ENCODE measurements around the gene ERBIN.

ERBIN gene

GRCh38 chr5:65925044-65925600 is 1.3 kb upstream of the ERBIN start:
- no peaks in the 10 kb centered on the region for H4K20me1 ChIP-seq (ENCODE audit: insufficient read depth, low read length)
- H2AFZ ChIP-seq (ENCODE audit: low read length), result peak overlapping the region; percentile 81; the same call in 1 of the 2 replicates
- H3K4me2 ChIP-seq (ENCODE audit: low read length), result peak overlapping the region; percentile 97
- peak overlapping the region; percentile 74 for H3K4me3 ChIP-seq (ENCODE audit: low read depth, low read length, poor library complexity, severe bottlenecking)
- peak overlapping the region; percentile 94 for H3K27ac ChIP-seq (ENCODE audit: low read depth, low read length, poor library complexity, severe bottlenecking)
- peaks cover 11% of the 10 kb centered on the region; the same call in 1 of the 2 replicates for H3K36me3 ChIP-seq (ENCODE audit: insufficient read depth, low read length)
- TF ChIP-seq CTCF (IDR thresholded peaks at IDR 0.05; ENCODE audit: low read length) (no peak), EZH2 (IDR thresholded peaks at IDR 0.05; ENCODE audit: borderline replicate concordance, low read length) (no peak)
- H3K9me2 ChIP-seq (ENCODE audit: low read depth, low read length), result no peaks in the 10 kb centered on the region
- no peaks in the 10 kb centered on the region for H3K27me3 ChIP-seq (ENCODE audit: insufficient read depth, low read length)
- H3K9me3 ChIP-seq (ENCODE audit: low read length), result no peaks in the 10 kb centered on the region
- peaks cover 27% of the 10 kb centered on the region for H3K4me1 ChIP-seq (ENCODE audit: insufficient read depth, low read length, severe bottlenecking)
- no peaks in the 10 kb centered on the region for H3F3A ChIP-seq (ENCODE audit: insufficient read depth, low read length)
- H3K79me2 ChIP-seq (ENCODE audit: insufficient read depth, low read length), result peaks cover 38% of the 10 kb centered on the region
- peak overlapping the region; percentile 95 for H3K9ac ChIP-seq (ENCODE audit: low read length)

GRCh38 chr5:65925601-65926275 is 637 bp upstream of the ERBIN start:
- TF ChIP-seq EZH2 (IDR thresholded peaks at IDR 0.05; ENCODE audit: borderline replicate concordance, low read length) (no peak), CTCF (IDR thresholded peaks at IDR 0.05; ENCODE audit: low read length) (peak; percentile 42)
- Histone ChIP-seq H3K9ac (ENCODE audit: low read length) (peak overlapping the region; percentile 99), H3K9me2 (ENCODE audit: low read depth, low read length) (no peaks in the 10 kb centered on the region), H3F3A (ENCODE audit: insufficient read depth, low read length) (no peaks in the 10 kb centered on the region; the same call in 1 of the 2 replicates), H3K79me2 (ENCODE audit: insufficient read depth, low read length) (peaks cover 44% of the 10 kb centered on the region), H3K27ac (ENCODE audit: low read depth, low read length, poor library complexity, severe bottlenecking) (peak overlapping the region; percentile 96), H3K4me3 (ENCODE audit: low read depth, low read length, poor library complexity, severe bottlenecking) (peak overlapping the region; percentile 78), H4K20me1 (ENCODE audit: insufficient read depth, low read length) (no peaks in the 10 kb centered on the region), H3K4me2 (ENCODE audit: low read length) (peak overlapping the region; percentile 86), H3K9me3 (ENCODE audit: low read length) (no peaks in the 10 kb centered on the region), H3K4me1 (ENCODE audit: insufficient read depth, low read length, severe bottlenecking) (peaks cover 33% of the 10 kb centered on the region), H2AFZ (ENCODE audit: low read length) (no peak overlapping the region), H3K27me3 (ENCODE audit: insufficient read depth, low read length) (no peaks in the 10 kb centered on the region), H3K36me3 (ENCODE audit: insufficient read depth, low read length) (peaks cover 11% of the 10 kb centered on the region; the same call in 1 of the 2 replicates)

DNA sequence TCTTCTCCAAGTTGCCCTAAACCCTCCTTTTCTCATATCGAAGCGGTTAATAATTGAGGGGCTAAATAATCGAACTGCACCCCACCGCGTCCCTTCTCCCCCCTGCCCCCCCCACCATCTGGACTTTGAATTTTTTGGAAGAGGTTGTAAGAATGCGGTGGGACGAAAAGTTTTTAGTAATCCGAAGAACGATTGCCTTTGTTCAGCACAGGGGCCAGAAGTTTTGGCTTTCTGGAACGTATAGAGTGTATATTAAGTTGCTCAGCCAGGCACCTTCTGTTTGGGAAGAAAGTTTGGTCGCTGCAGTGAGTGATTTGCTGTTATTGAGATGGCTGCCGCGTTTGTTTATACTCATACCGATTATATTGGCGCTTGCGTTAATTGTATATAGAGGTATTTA is 518 bp downstream of the ERBIN start:
- peak overlapping the region; percentile 86 for H3K4me2 ChIP-seq (ENCODE audit: low read length)

More for the DNA sequence above, 518 bp downstream of the ERBIN start:
- peak overlapping the region; percentile 96 for H3K27ac ChIP-seq (ENCODE audit: low read depth, low read length, poor library complexity, severe bottlenecking)
- no peak for TF ChIP-seq CTCF (IDR thresholded peaks at IDR 0.05; ENCODE audit: low read length)
- TF ChIP-seq EZH2 (IDR thresholded peaks at IDR 0.05; ENCODE audit: borderline replicate concordance, low read length), result no peak
- peak overlapping the region; percentile 78 for H3K4me3 ChIP-seq (ENCODE audit: low read depth, low read length, poor library complexity, severe bottlenecking)
- H3F3A ChIP-seq (ENCODE audit: insufficient read depth, low read length), result no peaks in the 10 kb centered on the region; the same call in 1 of the 2 replicates
- H3K79me2 ChIP-seq (ENCODE audit: insufficient read depth, low read length), result peaks cover 56% of the 10 kb centered on the region
- H3K27me3 ChIP-seq (ENCODE audit: insufficient read depth, low read length), result no peaks in the 10 kb centered on the region
- peaks cover 11% of the 10 kb centered on the region; the same call in 1 of the 2 replicates for H3K36me3 ChIP-seq (ENCODE audit: insufficient read depth, low read length)
- no peaks in the 10 kb centered on the region for H3K9me3 ChIP-seq (ENCODE audit: low read length)
- peaks cover 43% of the 10 kb centered on the region for H3K4me1 ChIP-seq (ENCODE audit: insufficient read depth, low read length, severe bottlenecking)
- H3K9ac ChIP-seq (ENCODE audit: low read length), result peak overlapping the region; percentile 99
- H2AFZ ChIP-seq (ENCODE audit: low read length), result no peak overlapping the region
- no peaks in the 10 kb centered on the region for H4K20me1 ChIP-seq (ENCODE audit: insufficient read depth, low read length)
- H3K9me2 ChIP-seq (ENCODE audit: low read depth, low read length), result no peaks in the 10 kb centered on the region

Measured in OCI-LY1 (cell line).